Ascending aorta (tissue), 2 donors: Measurements from ENCODE around the gene DCST2. TPM values are rescaled to one million over a fixed set of nuclear protein-coding genes. Genes with fewer than 3 reads are reported as not detected.

Experiments used
- DNase-seq, 2 donors: peaks; one replicate each; pipeline ENCODE4 v3.0.0-alpha.2; 2019; ENCODE audit warnings: low spot score in 2 of 2
- H3K27ac ChIP-seq, 2 donors: fragments of 200-600 bp; sonication (generic); one replicate each; pipeline ENCODE4 v1.5.1; 2016 to 2017; ENCODE audit warnings: mild to moderate bottlenecking in 1 of 2
- H3K27me3 ChIP-seq: fragments of 200-600 bp; sonication (generic); one replicate; pipeline ENCODE4 v1.5.1; 2017
- H3K36me3 ChIP-seq, 2 donors: fragments of 200-600 bp; sonication (generic); one replicate each; pipeline ENCODE4 v1.5.1; 2016
- H3K4me1 ChIP-seq, 2 donors: fragments of 200-600 bp; sonication (generic); one replicate each; pipeline ENCODE4 v1.5.1; 2016 to 2017; ENCODE audit warnings: mild to moderate bottlenecking in 1 of 2
- H3K4me3 ChIP-seq, 2 donors: fragments of 200-600 bp; sonication (generic); one replicate each; pipeline ENCODE4 v1.5.1; 2016 to 2017; ENCODE audit warnings: mild to moderate bottlenecking in 1 of 2
- H3K9me3 ChIP-seq, 2 donors: fragments of 200-600 bp; sonication (generic); one replicate each; pipeline ENCODE4 v1.5.1; 2016
- CTCF ChIP-seq, 3 experiments: fragments of 200-600 bp in 2 of 3; fragments of 450-650 bp in 1 of 3; sonication (generic) in 2 of 3; IDR thresholded peaks; one replicate each; pipeline ENCODE4 v1.5.1; 2016 to 2019; ENCODE audit warnings: antibody characterized with exemption in 3 of 3, mild to moderate bottlenecking in 1 of 3, moderate library complexity in 1 of 3
- intact Hi-C: fragments of 100-400 bp; cut with DNase I; formaldehyde crosslinking; loops from one replicate; pipeline ENCODE4 v1.15.1; 2023
- total RNA-seq: library from RNA; depleted of rRNA; stranded (reverse); fragments of >200 nt; gene quantifications from one replicate; pipeline ENCODE4 v1.1.0, GENCODE V29; 2016

The DCST2 gene
- total RNA-seq, 1 donor from 2014 or later, result 0.64 TPM

- peak overlapping the region; percentile 97 to 98 for H3K27ac ChIP-seq
- H3K36me3 ChIP-seq, result no peaks in the 10 kb centered on the region
- intact Hi-C loops, result loop anchor here (1.0 to 5.0 kb wide), 5 partner anchors 17 to 962 kb away; partner anchors contain the start of genes ATP8B2, FLAD1, PYGO2 and SLC50A1
- no peak for DNase-seq
- no peak for TF ChIP-seq CTCF (IDR thresholded peaks at IDR 0.05)
- no peaks in the 10 kb centered on the region for H3K27me3 ChIP-seq
- H3K9me3 ChIP-seq, result no peaks in the 10 kb centered on the region
- H3K4me1 ChIP-seq, result peaks cover 14 to 28% of the 10 kb centered on the region in 2 donors
- peak overlapping the region; percentile 92 to 94 for H3K4me3 ChIP-seq
Measured at GRCh38 chr1:155000411-155000725, 33.2 kb downstream of the DCST2 start.

- Histone ChIP-seq H3K4me3 (peak overlapping the region; percentile 92 to 94), H3K9me3 (no peaks in the 10 kb centered on the region), H3K27me3 (no peaks in the 10 kb centered on the region), H3K27ac (peak overlapping the region; percentile 97 to 98), H3K4me1 (peaks cover 14 to 22% of the 10 kb centered on the region in 2 donors), H3K36me3 (no peaks in the 10 kb centered on the region)
- no peak for TF ChIP-seq CTCF (IDR thresholded peaks at IDR 0.05)
- no peak for DNase-seq
- intact Hi-C loops, result loop anchor here (1.0 to 5.0 kb wide), 5 partner anchors 16 to 963 kb away; partner anchors contain the start of genes ATP8B2, FLAD1, PYGO2 and SLC50A1
Measured at GRCh38 chr1:154999571-155000410, 33.8 kb downstream of the DCST2 start.

DNA sequence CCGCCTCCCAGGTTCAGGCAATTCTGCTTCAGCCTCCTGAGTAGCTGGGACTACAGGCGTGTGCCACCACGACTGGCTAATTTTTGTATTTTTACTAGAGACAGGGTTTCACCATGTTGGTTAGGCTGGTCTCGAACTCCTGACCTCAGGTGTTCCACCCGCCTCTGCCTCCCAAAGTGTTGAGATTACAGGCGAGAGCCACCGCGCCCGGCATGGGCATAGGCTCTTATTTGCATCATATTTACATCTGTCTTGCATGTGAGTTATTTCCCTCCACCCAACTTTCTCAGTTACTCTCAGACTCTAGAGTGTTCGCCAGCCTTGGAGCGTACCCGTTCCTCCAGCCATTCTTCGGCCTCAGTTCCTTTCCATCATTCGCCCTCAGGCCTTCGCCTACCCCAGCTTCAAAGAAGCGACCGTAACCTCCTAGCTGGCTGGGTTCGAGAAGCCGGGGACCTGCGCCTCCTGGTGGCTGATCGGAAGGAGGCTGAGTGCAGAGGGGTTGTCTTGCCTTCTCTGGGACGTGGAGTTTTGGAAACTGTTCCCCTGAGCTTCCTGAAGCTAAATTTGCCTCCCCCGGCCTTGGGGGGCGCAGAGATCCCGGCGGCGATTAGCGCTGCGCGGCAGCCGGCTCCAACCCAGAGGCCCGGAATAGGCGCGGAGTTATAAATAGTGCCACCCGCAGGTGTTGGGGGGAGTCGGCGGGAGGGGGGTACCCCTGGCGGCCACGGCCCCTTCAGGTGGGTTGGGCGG, 34.6 kb downstream of the DCST2 start:
- H3K4me3 ChIP-seq, result peak overlapping the region; percentile 92 to 94
- H3K27ac ChIP-seq, result peak overlapping the region; percentile 97 to 98
- no peaks in the 10 kb centered on the region for H3K36me3 ChIP-seq
- DNase-seq, result peak in 1 of 2 donors; percentile 76
- intact Hi-C loops, result no loop called here
- peaks cover 7 to 17% of the 10 kb centered on the region in 2 donors for H3K4me1 ChIP-seq
- TF ChIP-seq CTCF (IDR thresholded peaks at IDR 0.05), result peak; percentile 67 to 81 (median 78)
- H3K27me3 ChIP-seq, result no peaks in the 10 kb centered on the region
- H3K9me3 ChIP-seq, result no peaks in the 10 kb centered on the region

DNA sequence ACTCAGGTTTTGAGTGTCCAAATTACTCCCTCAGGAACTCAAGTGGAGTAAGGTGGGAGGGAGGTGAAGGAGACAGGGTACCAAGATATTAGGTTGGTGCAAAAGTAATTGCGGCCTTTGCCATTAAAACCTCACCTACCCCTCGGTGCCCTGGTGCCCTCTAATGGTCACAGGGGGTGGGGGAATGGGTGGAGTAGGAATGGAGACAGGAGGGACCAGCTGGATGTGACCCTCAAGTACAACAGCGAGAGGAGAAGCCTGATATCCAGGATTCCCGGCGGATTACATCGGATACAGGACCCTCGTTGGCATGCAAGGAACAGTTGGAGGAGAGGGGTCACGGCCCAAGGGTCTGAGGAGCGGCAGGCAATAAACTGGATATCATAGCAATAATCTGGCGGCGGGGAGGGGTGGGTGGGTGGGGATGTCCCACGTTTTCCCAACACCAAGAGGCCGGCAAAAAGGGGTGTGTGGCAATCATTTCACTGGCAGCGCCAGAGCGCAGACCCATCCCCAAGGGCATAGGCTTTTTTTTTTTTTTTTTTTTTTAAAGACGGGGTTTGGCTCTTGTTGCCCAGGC, 35.3 kb downstream of the DCST2 start:
- no peaks in the 10 kb centered on the region for H3K9me3 ChIP-seq
- intact Hi-C loops, result no loop called here
- no peak for DNase-seq
- no peaks in the 10 kb centered on the region for H3K27me3 ChIP-seq
- H3K4me3 ChIP-seq, result no peak overlapping the region
- TF ChIP-seq CTCF (IDR thresholded peaks at IDR 0.05), result no peak
- H3K4me1 ChIP-seq, result peaks cover 7 to 17% of the 10 kb centered on the region in 2 donors
- H3K36me3 ChIP-seq, result no peaks in the 10 kb centered on the region
- no peak overlapping the region for H3K27ac ChIP-seq

DNA sequence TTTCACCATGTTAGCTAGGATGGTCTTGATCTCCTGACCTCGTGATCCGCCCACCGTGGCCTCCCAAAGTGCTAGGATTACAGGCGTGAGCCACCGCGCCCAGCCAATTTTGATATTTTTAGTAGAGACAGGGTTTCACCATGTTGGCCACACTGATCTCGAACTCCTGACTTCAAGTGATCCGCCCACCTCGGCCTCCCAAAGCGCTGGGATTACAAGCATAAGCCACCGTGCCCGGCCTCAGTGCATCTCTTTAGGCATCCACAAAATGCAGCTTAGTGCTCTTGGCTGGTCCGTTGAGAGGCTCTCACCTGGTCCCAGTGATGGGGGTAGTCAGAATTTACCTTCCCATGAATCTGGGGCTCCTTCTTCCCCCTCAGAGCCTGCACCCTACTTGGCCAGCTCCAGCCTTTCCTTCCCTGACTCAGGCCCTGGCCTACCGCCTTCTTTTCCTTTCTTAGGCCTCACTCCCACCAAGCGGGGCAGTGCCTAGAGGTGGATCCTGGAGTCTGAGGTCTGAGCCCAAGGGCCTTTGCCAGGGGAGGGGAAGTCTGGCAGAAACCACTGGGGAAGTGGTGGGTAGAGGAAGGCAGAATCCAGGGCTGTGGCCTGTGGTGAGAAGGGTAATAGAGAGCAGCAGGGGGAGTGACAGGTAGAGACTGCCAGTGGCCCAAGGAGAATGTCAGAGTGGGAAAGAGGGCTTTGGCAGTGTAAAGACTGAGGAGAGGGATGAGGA, 36.4 kb downstream of the DCST2 start:
- Histone ChIP-seq H3K9me3 (no peaks in the 10 kb centered on the region), H3K27ac (no peak overlapping the region), H3K4me3 (no peak overlapping the region), H3K36me3 (no peaks in the 10 kb centered on the region), H3K4me1 (peaks cover 7 to 17% of the 10 kb centered on the region in 2 donors), H3K27me3 (no peaks in the 10 kb centered on the region)
- DNase-seq, result no peak
- intact Hi-C loops, result no loop called here
- TF ChIP-seq CTCF (IDR thresholded peaks at IDR 0.05), result no peak
